Left ventricle myocardium inferior (tissue), 1 donor: Measurements from ENCODE around the gene SYT2. TPM values are rescaled to one million over a fixed set of nuclear protein-coding genes. Genes with fewer than 3 reads are reported as not detected.

Experiments used
- DNase-seq: peaks from one replicate; pipeline ENCODE4 v3.0.0-alpha.2; 2020
- H3K27ac ChIP-seq: fragments of 200-600 bp; replicated peaks from 2 replicates; pipeline ENCODE4 v1.8.0; 2021
- H3K27me3 ChIP-seq: fragments of 200-600 bp; 2 replicates; pipeline ENCODE4 v1.8.0; 2021; ENCODE audit warnings: low read depth
- H3K36me3 ChIP-seq: fragments of 200-600 bp; 2 replicates; pipeline ENCODE4 v1.8.0; 2021
- H3K4me1 ChIP-seq: fragments of 200-600 bp; 2 replicates; pipeline ENCODE4 v1.8.0; 2021
- H3K4me3 ChIP-seq: fragments of 200-600 bp; 2 replicates; pipeline ENCODE4 v1.8.0; 2021; ENCODE audit warnings: mild to moderate bottlenecking, moderate library complexity
- H3K9me3 ChIP-seq: fragments of 200-600 bp; replicated peaks from 2 replicates; pipeline ENCODE4 v1.8.0; 2021
- CTCF ChIP-seq: fragments of 200-600 bp; IDR thresholded peaks from 2 replicates; pipeline ENCODE4 v1.8.0; 2021; ENCODE audit warnings: antibody characterized with exemption, mild to moderate bottlenecking, borderline replicate concordance
- intact Hi-C: fragments of 100-400 bp; cut with micrococcal nuclease; formaldehyde crosslinking; loops from one replicate; pipeline ENCODE4 v1.11.0; 2022
- long read RNA-seq: library from polyadenylated mRNA; unstranded; transcript quantifications from one replicate; pipeline ENCODE4 v2.0.0, GENCODE V29; 2021
- total RNA-seq: library from RNA; stranded (reverse); fragmentation: NEBNext Ultra II Directional; extraction: Animal tissue kit (Norgen Biotek cat#: 25700); gene quantifications from one replicate; pipeline ENCODE4 v1.2.1, GENCODE V29; 2021
- donor health status: DM: no; HTN: yes; CAD: no; lungs with severe emphysema.

Gene SYT2
- total RNA-seq, result not detected
- long read RNA-seq, partial matches to known transcripts, result 0 of 4 reads
- long read RNA-seq, other reads (novel, unspliced or antisense), result 4 of 4 reads

DNA sequence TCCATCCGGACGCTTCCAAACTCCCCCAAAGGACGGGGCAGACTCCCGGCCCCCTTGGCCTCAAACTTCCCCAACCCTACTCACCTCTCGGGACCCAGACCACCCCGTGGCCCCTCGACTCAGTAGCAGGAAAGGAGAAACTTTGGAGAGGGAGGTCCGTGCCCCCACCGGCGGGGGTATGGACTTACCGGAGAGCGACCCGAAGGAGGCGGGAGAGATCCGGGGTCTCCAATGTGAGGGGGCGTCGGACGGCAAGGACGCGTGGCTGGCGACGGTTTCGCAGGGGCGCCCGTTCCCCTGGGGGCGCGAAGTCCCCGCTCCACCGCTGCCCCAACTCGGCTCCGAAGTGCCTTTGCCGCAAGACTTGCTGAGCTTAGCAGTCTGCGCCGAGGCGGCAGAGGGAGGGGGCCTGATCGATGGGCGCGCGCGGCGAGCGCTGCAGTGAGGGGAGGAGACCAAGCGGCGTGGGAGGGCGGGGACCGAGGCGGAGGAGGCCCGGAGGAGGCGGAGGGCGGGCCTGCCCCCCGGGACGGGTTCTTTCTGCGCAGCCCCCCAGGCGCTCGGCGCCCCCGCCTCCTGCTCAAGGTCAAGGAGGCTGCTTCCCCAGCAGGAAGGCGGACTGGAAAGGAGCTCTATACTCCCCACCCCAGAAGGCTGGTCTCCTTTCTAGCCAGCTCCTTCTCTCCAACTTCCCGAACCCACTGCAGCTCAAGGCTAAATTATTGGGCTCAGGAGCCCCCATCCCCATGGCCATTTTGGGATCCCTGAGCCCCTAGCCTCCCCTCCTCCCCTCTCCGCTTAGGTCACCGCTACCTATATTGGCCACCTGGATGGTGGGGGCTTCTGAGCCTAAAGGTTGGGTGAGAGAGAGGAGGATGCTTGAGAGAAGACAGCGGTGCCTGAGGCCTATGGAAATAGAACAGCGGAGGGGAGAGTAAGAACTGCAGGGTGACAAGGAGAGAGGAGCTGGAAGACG lies at the start of gene SYT2:
SYT2 (minus strand) TSS at position 385 of the 976 bp plus-strand sequence. CDS start 104,682 bp downstream, outside the sequence.
- H3K4me1 ChIP-seq, result peaks cover 18% of the 10 kb centered on the region
- peak within 1 kb of the TSS; percentile 56 for H3K4me3 ChIP-seq
- no peak within 1 kb of the TSS for H3K27ac ChIP-seq
- no peaks in the 10 kb centered on the region for H3K36me3 ChIP-seq
- intact Hi-C loops, result loop anchor here (10.0 kb wide), 2 partner anchors 236 to 526 kb away; no protein-coding TSS in a partner anchor
- TF ChIP-seq CTCF, result no peak
- H3K27me3 ChIP-seq, result peaks cover 66% of the 10 kb centered on the region
- no peaks in the 10 kb centered on the region for H3K9me3 ChIP-seq
- DNase-seq, result peak; percentile 20

DNA sequence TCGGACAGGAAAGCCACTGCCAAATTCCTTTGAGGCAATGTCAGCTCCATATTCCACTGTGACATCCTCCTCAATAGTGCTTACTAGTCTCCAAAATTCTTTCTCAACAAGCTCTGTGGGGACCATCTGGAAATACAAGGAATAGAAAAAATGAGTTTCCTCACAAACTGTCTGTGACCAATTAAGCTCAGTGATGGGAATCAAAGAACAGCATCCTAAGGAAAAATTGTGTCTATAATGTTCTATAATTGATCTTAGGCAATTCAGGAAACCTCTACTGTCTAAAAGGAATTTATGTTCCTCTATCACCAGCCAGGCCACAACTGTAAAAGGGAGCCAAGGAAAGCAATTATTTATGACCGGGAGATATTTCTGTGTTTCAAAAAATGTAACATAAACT lies 46.1 kb upstream of the SYT2 start:
- no peak for DNase-seq
- H3K36me3 ChIP-seq, result peaks cover 95% of the 10 kb centered on the region
- H3K4me3 ChIP-seq, result no peak overlapping the region
- TF ChIP-seq CTCF, result no peak
- no peaks in the 10 kb centered on the region for H3K27me3 ChIP-seq
- no peak overlapping the region for H3K27ac ChIP-seq
- intact Hi-C loops, result loop anchor here (10.0 kb wide), 1 partner anchor 248 kb away; the partner anchor contains the start of gene TMEM183A
- peaks cover 2% of the 10 kb centered on the region for H3K4me1 ChIP-seq
- no peaks in the 10 kb centered on the region for H3K9me3 ChIP-seq

DNA sequence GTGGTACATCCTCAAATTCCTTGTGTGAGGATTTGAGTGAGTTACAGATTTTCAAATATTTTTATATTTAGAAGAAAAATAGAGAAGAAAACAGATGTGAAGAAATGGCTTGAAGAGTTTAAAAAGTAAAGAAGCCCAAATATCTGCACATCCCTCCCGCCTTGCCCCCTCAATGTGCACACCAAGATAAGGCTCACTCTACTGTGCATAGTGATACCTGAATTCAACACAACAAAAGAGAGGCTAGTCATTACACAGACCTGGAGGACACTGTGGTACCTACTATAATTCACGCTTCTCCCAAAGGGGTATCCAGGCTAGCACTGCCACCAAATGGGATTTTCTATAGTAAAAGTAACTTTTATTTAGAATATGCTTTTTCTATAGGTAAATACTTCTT lies 44.0 kb upstream of the SYT2 start:
- Histone ChIP-seq H3K4me1 (peaks cover 5% of the 10 kb centered on the region), H3K4me3 (no peak overlapping the region), H3K36me3 (peaks cover 88% of the 10 kb centered on the region), H3K27me3 (no peaks in the 10 kb centered on the region), H3K9me3 (no peaks in the 10 kb centered on the region), H3K27ac (no peak overlapping the region)
- DNase-seq, result no peak
- TF ChIP-seq CTCF, result no peak
- intact Hi-C loops, result loop anchor here (10.0 kb wide), 1 partner anchor 251 kb away; the partner anchor contains the start of gene TMEM183A

GRCh38 chr1:202752774-202753173 lies 42.5 kb upstream of the SYT2 start:
- Histone ChIP-seq H3K4me1 (peaks cover 5% of the 10 kb centered on the region), H3K9me3 (no peaks in the 10 kb centered on the region), H3K4me3 (no peak overlapping the region), H3K27me3 (no peaks in the 10 kb centered on the region), H3K36me3 (peaks cover 88% of the 10 kb centered on the region), H3K27ac (no peak overlapping the region)
- no peak for DNase-seq
- no peak for TF ChIP-seq CTCF
- intact Hi-C loops, result loop anchor here (10.0 kb wide), 1 partner anchor 252 kb away; the partner anchor contains the start of gene TMEM183A

- Histone ChIP-seq H3K9me3 (no peaks in the 10 kb centered on the region), H3K4me3 (no peak overlapping the region), H3K4me1 (peaks cover 5% of the 10 kb centered on the region), H3K27me3 (no peaks in the 10 kb centered on the region), H3K27ac (no peak overlapping the region), H3K36me3 (peaks cover 76% of the 10 kb centered on the region)
- intact Hi-C loops, result loop anchor here (10.0 kb wide), 1 partner anchor 254 kb away; the partner anchor contains the start of gene TMEM183A
- DNase-seq, result no peak
- no peak for TF ChIP-seq CTCF
Measured at GRCh38 chr1:202750761-202751160, 40.5 kb upstream of the SYT2 start.
